ENCODE measurements around the gene RTF1.

Gene RTF1

DNA sequence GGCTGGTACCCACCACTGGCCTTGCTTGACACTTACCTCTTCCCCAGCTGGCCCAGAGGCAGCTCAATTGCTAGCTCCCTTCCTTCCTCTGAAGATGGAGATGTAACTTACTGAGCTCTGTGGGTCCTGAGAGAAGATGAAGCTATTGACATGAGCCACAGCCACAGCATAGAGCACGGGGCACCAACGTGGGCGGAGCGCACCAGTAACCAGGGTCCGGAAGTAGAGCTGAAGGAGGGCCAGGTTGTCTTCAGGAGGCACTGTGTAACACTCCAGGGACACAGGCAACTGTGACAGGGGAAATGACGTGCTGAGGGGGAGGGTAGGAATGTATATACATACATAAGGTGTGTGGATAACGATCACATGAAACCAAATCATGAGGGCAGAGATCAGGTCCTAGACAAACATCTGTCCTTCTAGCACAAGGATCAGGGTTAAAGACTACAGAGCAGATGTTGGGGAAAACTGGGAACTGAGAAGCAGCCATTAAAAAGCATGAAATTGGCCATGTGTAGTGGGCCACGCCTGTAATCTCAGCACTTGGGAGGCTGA lies 101.1 kb downstream of the RTF1 start:
- no peak overlapping the region for H3K27ac ChIP-seq

DNA sequence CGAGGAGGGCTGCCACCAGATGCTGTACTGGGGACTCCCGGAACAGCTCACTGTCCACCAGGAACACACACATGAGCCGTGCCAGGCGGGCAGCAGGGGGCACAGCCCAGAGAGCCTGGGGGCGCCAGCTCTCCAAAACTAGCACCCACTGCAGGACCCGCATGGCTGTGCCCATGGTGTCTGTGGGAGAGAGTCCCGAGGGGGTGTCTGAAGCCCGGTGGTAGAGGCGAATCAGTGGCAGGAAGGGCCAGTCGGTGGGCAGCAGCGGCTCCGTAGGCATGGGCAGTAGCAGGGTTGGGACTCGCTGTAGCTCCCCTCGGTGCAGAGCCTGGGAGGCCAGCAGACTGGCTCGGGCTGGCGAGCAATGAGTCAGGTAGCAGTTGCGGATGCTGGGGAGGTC lies 103.7 kb downstream of the RTF1 start:
- no peak overlapping the region for H3K27ac ChIP-seq
- TF ChIP-seq, protein P1, sequence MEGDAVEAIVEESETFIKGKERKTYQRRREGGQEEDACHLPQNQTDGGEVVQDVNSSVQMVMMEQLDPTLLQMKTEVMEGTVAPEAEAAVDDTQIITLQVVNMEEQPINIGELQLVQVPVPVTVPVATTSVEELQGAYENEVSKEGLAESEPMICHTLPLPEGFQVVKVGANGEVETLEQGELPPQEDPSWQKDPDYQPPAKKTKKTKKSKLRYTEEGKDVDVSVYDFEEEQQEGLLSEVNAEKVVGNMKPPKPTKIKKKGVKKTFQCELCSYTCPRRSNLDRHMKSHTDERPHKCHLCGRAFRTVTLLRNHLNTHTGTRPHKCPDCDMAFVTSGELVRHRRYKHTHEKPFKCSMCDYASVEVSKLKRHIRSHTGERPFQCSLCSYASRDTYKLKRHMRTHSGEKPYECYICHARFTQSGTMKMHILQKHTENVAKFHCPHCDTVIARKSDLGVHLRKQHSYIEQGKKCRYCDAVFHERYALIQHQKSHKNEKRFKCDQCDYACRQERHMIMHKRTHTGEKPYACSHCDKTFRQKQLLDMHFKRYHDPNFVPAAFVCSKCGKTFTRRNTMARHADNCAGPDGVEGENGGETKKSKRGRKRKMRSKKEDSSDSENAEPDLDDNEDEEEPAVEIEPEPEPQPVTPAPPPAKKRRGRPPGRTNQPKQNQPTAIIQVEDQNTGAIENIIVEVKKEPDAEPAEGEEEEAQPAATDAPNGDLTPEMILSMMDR (IDR thresholded peaks at IDR 0.05) = no peak
- TF ChIP-seq ZFX (IDR thresholded peaks at IDR 0.05; ENCODE audit: borderline replicate concordance) = no peak

More for the DNA sequence above, 101.1 kb downstream of the RTF1 start:
- TF ChIP-seq, protein P1 (IDR thresholded peaks at IDR 0.05) = no peak
- TF ChIP-seq ZFX (IDR thresholded peaks at IDR 0.05; ENCODE audit: borderline replicate concordance) = no peak

DNA sequence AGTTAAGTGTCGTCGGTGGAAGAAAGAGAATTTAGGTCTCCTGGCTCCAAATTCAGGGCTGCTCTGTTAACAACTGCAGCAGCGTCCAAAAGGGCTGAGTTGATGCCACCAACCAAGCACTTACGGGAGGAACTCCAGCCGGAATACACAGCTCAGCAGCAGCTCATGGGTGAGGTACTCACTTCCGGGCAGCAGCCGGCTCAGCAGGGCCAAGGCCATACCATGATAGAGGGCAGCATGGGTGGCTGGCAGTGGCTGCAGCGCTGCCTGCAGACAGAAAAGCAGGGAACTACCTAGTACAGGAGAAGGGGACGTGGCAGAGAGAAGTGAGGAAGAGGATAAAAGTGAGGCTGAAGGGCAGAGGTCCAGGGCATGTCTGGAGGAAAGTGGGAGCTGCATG lies 104.7 kb downstream of the RTF1 start:
- no peak for TF ChIP-seq ZFX (IDR thresholded peaks at IDR 0.05; ENCODE audit: borderline replicate concordance)
- TF ChIP-seq, protein P1 (IDR thresholded peaks at IDR 0.05) = no peak
- H3K27ac ChIP-seq = no peak overlapping the region

DNA sequence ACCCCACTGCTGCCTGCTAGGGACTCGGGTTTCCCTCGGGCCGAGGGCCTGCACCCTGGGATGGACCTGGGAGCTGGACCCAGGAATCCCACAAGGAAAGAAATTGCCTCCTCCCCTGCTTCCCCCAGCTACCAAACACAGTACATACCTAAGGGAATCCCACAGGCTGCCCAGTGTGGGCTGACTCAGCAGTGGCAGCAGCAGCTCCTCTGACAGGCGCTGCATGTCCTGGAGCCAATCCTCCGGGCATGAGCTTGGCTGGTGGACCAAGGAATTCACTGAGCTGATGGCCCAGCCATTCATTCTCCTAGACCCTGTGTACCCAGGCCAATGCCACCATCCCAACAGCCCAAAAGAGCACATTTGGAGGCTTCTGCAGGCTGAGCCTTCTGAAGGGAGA lies 106.2 kb downstream of the RTF1 start:
- TF ChIP-seq, protein P1 (IDR thresholded peaks at IDR 0.05) = no peak
- TF ChIP-seq ZFX (IDR thresholded peaks at IDR 0.05; ENCODE audit: borderline replicate concordance) = no peak
- no peak overlapping the region for H3K27ac ChIP-seq

DNA sequence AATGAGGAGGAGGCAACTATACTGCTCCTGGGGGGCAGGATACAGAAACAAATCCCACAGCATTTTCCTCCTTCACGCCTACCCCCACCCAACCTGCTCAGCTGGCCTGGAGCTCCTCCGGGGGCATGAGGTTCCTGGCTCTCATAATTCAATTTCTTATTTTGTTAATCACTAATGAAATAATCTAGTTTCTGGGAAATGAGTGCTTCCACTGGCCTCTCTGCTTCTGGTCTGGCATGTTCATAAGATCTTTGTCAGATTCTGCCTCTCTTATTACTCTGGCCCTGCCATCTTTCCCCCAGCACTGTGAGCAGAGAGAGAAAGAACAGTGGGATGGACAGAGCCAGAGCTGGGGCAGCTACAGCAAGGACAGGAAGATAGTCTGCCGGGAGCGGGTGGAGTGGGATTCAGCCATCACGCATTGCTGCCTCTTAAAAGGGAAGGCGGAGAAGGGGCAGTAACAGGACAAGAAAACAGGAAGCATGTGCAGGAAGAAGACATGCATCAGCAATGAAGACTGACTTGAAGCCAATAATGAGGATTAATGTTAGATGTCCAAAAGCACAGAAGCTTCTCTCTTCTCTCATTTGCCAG lies 113.6 kb downstream of the RTF1 start:
- no peak overlapping the region for H3K27ac ChIP-seq
- no peak for TF ChIP-seq ZFX (IDR thresholded peaks at IDR 0.05; ENCODE audit: borderline replicate concordance)
- TF ChIP-seq, protein P1 (IDR thresholded peaks at IDR 0.05) = no peak

Measured in 22Rv1 (cell line).